Esophagus (tissue), 2 donors: Measurements from ENCODE around the gene RFC2. TPM values are rescaled to one million over a fixed set of nuclear protein-coding genes. Genes with fewer than 3 reads are reported as not detected.
A peak's percentile ranks its signal among the peaks of the same experiment; 100 is the strongest.

Experiments
- H3K27ac ChIP-seq, 2 donors: one replicate each; pipeline ENCODE4 v1.5.1; 2013; ENCODE audit warnings: low read depth in 2 of 2, mild to moderate bottlenecking in 2 of 2, inconsistent platforms in 1 of 2, low read length in 1 of 2, moderate library complexity in 1 of 2
- H3K27me3 ChIP-seq, 2 donors: one replicate each; pipeline ENCODE4 v1.6.1; 2013; ENCODE audit warnings: low read length in 2 of 2, control low read depth in 1 of 2, mild to moderate bottlenecking in 1 of 2; ENCODE audit not compliant: insufficient read depth in 2 of 2, control insufficient read depth in 1 of 2
- H3K36me3 ChIP-seq, 2 donors: one replicate each; pipeline ENCODE4 v1.6.1; 2013; ENCODE audit warnings: low read length in 1 of 2; ENCODE audit not compliant: control insufficient read depth in 2 of 2, insufficient read depth in 2 of 2
- H3K4me1 ChIP-seq, 2 donors: one replicate each; pipeline ENCODE4 v1.6.1; 2013; ENCODE audit warnings: low read length in 1 of 2; ENCODE audit not compliant: control insufficient read depth in 2 of 2, insufficient read depth in 2 of 2
- H3K4me3 ChIP-seq, 2 donors: one replicate each; pipeline ENCODE4 v1.5.1; 2013; ENCODE audit warnings: low read length in 2 of 2, mild to moderate bottlenecking in 2 of 2, low read depth in 1 of 2, moderate library complexity in 1 of 2
- H3K9me3 ChIP-seq, 2 donors: one replicate each; pipeline ENCODE4 v1.6.1; 2013; ENCODE audit warnings: mild to moderate bottlenecking in 2 of 2, low read depth in 1 of 2, low read length in 1 of 2, moderate library complexity in 1 of 2; ENCODE audit not compliant: control insufficient read depth in 2 of 2, insufficient read depth in 1 of 2
- WGBS, 2 donors: extraction: QIAGEN DNeasy Blood & Tissue Kit; methylation state at CpG; one replicate each; pipeline ENCODE4 v1.1.7; 2013; 5-methylcytosine and 5-hydroxymethylcytosine counted together
- polyA plus RNA-seq, 2 donors: library from polyadenylated mRNA; stranded (reverse); fragments of 200-250 nt; gene quantifications; one replicate each; pipeline ENCODE4 v1.2.3, GENCODE V29; 2013
- donor health status: healthy with polysubstance abuse.
- donor health status: Bipolar disorder and iron deficiency.

RFC2 gene
- polyA plus RNA-seq, 2 donors, result 20.0 to 26.7 TPM

GRCh38 chr7:74291535-74291934 is 37.3 kb upstream of the RFC2 start:
- Histone ChIP-seq H3K9me3 (no peaks in the 10 kb centered on the region), H3K36me3 (no peaks in the 10 kb centered on the region), H3K27ac (peak overlapping the region in 1 of 2 donors; percentile 35), H3K4me3 (no peak overlapping the region), H3K27me3 (no peaks in the 10 kb centered on the region), H3K4me1 (peaks cover 0 to 18% of the 10 kb centered on the region in 2 donors)
- 54 to 65% methylated on average over 5 of the region's 5 CpGs for WGBS, 2 donors

GRCh38 chr7:74290981-74291441 is 36.8 kb upstream of the RFC2 start:
- WGBS, 2 donors, result 44 to 49% methylated on average over 10 of the region's 10 CpGs
- no peaks in the 10 kb centered on the region for H3K27me3 ChIP-seq
- peaks cover 0 to 18% of the 10 kb centered on the region in 2 donors for H3K4me1 ChIP-seq
- no peaks in the 10 kb centered on the region for H3K36me3 ChIP-seq
- no peaks in the 10 kb centered on the region for H3K9me3 ChIP-seq
- no peak overlapping the region for H3K27ac ChIP-seq
- peak overlapping the region in 1 of 2 donors; percentile 70 for H3K4me3 ChIP-seq

GRCh38 chr7:74290553-74290950 is 36.4 kb upstream of the RFC2 start:
- Histone ChIP-seq H3K27me3 (no peaks in the 10 kb centered on the region), H3K27ac (peak overlapping the region in 1 of 2 donors; percentile 65), H3K4me1 (peaks cover 0 to 18% of the 10 kb centered on the region in 2 donors), H3K36me3 (no peaks in the 10 kb centered on the region), H3K4me3 (peak overlapping the region; percentile 70), H3K9me3 (no peaks in the 10 kb centered on the region)
- WGBS, 2 donors, result 10 to 11% methylated on average over 9 of the region's 9 CpGs

- WGBS, 2 donors, result 1% methylated on average over 50 to 60 of the region's 60 CpGs
- peak overlapping the region; percentile 40 to 65 for H3K27ac ChIP-seq
- no peaks in the 10 kb centered on the region for H3K9me3 ChIP-seq
- no peaks in the 10 kb centered on the region for H3K36me3 ChIP-seq
- peaks cover 0 to 18% of the 10 kb centered on the region in 2 donors for H3K4me1 ChIP-seq
- H3K4me3 ChIP-seq, result peak overlapping the region; percentile 70
- H3K27me3 ChIP-seq, result no peaks in the 10 kb centered on the region
These were observed 35.7 kb upstream of the RFC2 start for GRCh38 chr7:74289659-74290552.

- no peaks in the 10 kb centered on the region for H3K36me3 ChIP-seq
- 1% methylated on average over 47 to 66 of the region's 67 CpGs for WGBS, 2 donors
- H3K4me1 ChIP-seq, result peaks cover 0 to 15% of the 10 kb centered on the region in 2 donors
These were observed 34.9 kb upstream of the RFC2 start, which contains the start of gene CLIP2 for GRCh38 chr7:74289018-74289658. Gene CLIP2 (plus strand): TSS chr7:74289407. CDS start chr7:74317547, 28,140 bp downstream.

GRCh38 chr7:74288034-74288881 is 34.1 kb upstream of the RFC2 start:
- no peak overlapping the region for H3K4me3 ChIP-seq
- no peaks in the 10 kb centered on the region for H3K36me3 ChIP-seq
- no peak overlapping the region for H3K27ac ChIP-seq
- 43 to 48% methylated on average over 20 of the region's 20 CpGs for WGBS, 2 donors
- peaks cover 0 to 15% of the 10 kb centered on the region in 2 donors for H3K4me1 ChIP-seq
- no peaks in the 10 kb centered on the region for H3K9me3 ChIP-seq
- H3K27me3 ChIP-seq, result no peaks in the 10 kb centered on the region

More at GRCh38 chr7:74289018-74289658, 34.9 kb upstream of the RFC2 start, which contains the start of gene CLIP2:
- Histone ChIP-seq H3K9me3 (no peaks in the 10 kb centered on the region), H3K27me3 (no peaks in the 10 kb centered on the region), H3K27ac (peak within 1 kb of the TSS; percentile 40 to 65), H3K4me3 (peak within 1 kb of the TSS; percentile 70)

- H3K27ac ChIP-seq, result no peak overlapping the region
- WGBS, 2 donors, result 66 to 80% methylated on average over 7 of the region's 7 CpGs
- no peak overlapping the region for H3K4me3 ChIP-seq
- no peaks in the 10 kb centered on the region for H3K9me3 ChIP-seq
- H3K27me3 ChIP-seq, result no peaks in the 10 kb centered on the region
- no peaks in the 10 kb centered on the region for H3K36me3 ChIP-seq
- H3K4me1 ChIP-seq, result peaks cover 0 to 15% of the 10 kb centered on the region in 2 donors
These were observed 33.3 kb upstream of the RFC2 start for GRCh38 chr7:74287303-74288033.

- peaks cover 0 to 12% of the 10 kb centered on the region in 2 donors for H3K4me1 ChIP-seq
- no peaks in the 10 kb centered on the region for H3K36me3 ChIP-seq
- WGBS, 2 donors, result 86 to 88% methylated on average over 11 of the region's 11 CpGs
- H3K27ac ChIP-seq, result no peak overlapping the region
- H3K4me3 ChIP-seq, result no peak overlapping the region
- no peaks in the 10 kb centered on the region for H3K9me3 ChIP-seq
- no peaks in the 10 kb centered on the region for H3K27me3 ChIP-seq
These were observed 31.9 kb upstream of the RFC2 start for GRCh38 chr7:74286131-74286530.
